GM18858 (cell line): ENCODE results near the gene RELT.

Source experiments
- ATAC-seq: cut with Tn5 transposase; IDR thresholded peaks from one replicate; pipeline ENCODE4 v1.9.1; 2021; ENCODE audit not compliant: unreplicated experiment

The RELT gene, protein sequence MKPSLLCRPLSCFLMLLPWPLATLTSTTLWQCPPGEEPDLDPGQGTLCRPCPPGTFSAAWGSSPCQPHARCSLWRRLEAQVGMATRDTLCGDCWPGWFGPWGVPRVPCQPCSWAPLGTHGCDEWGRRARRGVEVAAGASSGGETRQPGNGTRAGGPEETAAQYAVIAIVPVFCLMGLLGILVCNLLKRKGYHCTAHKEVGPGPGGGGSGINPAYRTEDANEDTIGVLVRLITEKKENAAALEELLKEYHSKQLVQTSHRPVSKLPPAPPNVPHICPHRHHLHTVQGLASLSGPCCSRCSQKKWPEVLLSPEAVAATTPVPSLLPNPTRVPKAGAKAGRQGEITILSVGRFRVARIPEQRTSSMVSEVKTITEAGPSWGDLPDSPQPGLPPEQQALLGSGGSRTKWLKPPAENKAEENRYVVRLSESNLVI

DNA sequence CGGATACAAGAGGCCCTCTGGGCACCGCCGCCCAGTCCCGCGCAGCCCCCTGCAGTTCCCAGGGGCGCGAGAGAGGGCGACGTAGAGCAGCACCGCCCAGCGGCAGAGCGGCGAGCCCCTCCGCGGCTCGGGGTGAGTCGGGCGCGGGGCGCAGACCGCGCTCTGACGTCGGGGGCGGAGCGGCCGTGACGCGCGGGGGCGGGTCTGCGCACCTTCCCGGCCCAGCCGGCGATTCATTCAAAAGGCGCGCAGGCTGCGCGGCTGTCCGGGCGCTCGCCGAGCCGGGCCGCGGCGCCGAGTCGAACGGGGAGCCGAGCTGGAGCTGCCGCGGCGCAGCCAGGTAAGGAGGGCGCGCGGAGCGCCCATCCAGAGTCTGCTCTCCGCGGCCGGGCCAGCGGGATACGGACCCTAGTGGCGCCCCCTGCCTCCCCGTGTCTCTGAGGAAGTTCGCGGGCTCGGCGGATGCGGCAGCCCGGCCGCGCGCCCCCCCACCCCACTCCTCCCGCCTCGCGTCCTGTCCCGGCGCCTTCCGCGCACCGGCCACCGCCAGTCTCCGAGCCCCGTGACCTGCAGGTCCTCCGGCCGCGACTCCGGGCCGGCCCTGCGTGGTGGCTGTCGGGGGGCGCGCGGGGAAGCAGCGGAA is at the start of gene RELT:
Gene RELT (plus strand): TSS at position 240 of the 643 bp plus-strand sequence. CDS start 12,738 bp downstream, outside the sequence.
- ATAC-seq, result peak; percentile 69

- ATAC-seq, result no peak
These were observed 49.0 kb upstream of the RELT start for GRCh38 chr11:73326929-73327811.

- no peak for ATAC-seq
These were observed 48.3 kb upstream of the RELT start for GRCh38 chr11:73327812-73328364.

DNA sequence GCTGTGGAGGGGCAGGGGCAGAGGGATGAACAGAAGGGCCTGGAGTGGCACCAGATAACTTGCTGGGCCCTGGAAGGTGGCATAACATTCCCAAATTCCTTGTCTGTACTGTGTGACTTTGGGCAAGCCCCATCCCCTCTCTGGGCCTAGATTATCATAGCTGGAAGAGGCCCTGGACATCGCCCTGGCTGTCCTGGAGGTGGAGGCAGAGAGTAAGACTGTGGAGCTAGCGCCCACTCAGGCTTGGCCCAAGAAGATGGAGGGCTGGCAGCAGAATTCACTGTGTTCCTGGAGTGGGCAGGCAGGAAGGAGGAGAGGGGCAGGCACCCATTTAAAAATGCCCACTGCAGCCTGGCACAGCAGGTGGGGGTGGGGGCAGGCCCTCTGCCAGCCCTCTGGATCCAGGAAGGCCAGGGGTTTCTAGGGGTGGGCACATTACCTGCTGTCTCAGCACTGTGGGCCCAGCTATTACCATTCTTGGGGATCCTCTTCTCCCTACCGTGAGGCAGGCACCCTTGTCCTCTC is 45.6 kb upstream of the RELT start:
- ATAC-seq, result no peak

DNA sequence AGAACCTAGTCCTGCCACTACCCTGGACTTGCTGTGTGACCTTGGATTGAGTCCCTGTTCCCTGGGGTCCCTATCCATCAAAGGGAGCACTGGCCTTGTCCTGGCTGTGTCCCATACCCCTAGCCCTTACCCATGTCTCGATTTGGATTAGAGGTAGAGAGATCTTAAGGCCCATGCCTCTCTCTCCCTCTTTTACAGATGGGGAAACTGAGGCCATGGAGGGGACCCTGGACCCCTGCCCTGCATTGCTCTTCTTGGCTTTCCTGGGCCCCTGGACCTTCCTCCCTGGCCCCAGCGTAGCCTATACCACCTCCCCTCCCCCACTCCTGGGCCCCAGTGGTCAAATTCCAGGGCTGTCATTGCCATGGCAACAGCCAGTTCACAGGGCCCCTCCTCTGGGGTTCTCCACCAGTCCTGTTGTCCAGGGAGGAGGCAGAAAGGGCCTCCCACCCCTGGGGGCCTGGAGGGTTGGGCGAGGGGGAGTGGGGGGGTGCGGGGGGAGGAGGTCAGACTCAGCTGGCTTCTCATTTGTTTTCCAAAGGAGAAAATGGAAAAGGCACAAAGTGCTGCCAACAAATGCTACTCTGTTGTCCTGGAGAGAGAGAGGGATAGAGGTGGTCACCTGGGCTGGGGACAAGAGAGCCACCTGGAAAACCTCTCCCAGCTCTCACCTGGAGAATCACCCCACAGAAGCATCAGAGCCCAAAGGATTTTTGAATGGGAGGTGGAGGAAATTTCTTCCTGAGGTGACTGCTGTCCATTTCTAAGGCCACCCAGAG is 44.9 kb upstream of the RELT start:
- ATAC-seq, result no peak

- no peak for ATAC-seq
These were observed 43.0 kb upstream of the RELT start for GRCh38 chr11:73333173-73333572.

DNA sequence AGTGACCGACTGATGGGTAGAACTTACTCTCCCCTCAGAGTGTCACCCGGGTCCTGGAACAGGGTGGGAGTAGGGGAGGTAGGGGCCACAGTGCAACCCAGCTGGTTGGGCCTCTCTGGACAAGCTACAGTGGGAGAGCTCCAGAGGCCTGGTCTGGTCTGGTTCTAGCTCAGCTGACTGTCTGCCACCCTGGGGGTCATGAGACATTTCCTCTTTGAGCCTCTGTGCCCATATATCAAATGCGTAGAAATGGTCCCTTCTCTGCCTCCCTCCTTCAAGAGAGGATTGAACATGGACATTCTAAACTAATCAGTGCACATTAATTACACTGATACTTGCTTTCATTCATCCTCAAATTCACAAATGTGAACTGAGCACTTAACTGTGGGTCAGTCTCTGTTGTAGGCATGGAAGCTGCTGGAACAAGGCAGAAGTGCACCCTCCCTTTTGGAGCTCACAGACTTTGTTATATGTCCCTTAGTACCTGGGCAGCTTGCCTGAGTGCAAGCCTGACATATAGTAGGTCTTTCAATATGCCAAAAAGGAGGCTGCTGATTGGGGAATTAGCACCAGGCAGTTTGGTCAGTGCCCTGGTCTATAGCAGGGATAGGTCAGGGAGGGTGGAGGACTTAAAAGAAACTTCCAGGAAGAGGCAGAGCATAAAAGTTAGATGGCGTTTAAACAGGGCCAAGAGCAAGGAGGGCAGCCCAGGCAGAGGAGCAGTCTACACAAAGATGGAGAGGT is 42.4 kb upstream of the RELT start:
- ATAC-seq, result no peak

DNA sequence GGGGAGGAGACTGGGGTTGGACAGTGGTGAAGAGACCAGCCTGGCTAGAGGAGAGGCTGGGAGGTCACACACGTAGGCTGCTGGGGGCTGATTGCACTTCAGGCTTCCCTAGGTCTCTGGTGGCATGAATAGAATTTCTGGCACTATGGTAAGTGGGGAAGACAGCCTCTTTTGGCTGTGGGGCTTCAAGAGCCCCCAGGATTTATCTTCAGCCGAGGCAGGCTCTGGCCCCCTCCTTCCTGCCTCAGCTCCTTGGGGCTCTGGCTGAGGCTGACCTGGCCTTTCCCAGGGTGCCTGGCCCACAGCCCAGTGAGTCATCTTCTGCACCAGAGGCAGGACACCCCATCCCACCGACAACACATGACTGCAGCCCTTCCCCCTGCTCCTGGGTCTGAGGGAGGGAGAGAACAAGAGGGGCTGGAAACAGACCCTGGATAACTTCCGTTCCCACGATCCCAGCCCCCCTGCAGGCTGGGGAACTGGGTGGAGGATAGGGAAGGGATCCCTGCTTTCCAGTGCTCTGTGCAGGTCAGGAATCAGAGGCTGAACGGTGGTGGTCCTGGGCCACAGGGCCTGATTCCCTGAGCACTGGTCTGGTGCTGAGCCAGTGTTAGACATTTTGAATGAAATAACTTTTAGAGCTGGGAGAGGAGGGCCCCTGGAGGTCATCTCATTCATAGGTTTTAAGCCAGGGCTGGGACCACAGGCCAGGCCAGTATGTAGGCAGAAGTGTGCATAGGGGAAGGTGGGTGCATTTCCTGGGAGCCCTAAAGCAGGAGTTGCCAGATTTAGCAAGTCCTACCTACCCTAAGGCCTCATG is 41.6 kb upstream of the RELT start:
- no peak for ATAC-seq

GRCh38 chr11:73335204-73335923 is 40.8 kb upstream of the RELT start:
- ATAC-seq, result no peak

- no peak for ATAC-seq
These were observed 38.4 kb upstream of the RELT start for GRCh38 chr11:73337846-73338245.

GRCh38 chr11:73338279-73338678 is 37.9 kb upstream of the RELT start:
- ATAC-seq, result no peak

GRCh38 chr11:73340164-73340563 is 36.0 kb upstream of the RELT start:
- no peak for ATAC-seq

DNA sequence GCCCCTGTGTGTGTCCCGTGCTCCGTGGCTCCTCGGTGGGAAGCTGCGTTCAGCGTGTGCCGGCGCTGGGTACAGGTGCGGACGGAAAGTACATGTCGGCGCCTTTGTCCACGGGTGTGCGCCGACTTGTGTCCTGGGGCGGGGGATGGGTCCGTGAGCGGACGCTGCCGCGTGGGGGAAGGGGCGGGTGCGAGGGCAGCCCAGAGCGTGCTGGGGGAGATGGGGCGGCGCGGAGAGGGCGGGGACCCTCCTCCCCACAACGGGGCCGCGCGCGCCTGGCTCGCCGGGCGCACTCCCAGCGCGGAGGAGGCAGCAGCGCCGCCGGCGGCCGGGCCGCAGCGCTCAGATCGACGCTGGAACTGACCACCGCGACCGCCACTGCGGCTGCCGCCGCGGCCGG is 33.6 kb upstream of the RELT start:
- no peak for ATAC-seq

GRCh38 chr11:73343076-73343873 is 32.9 kb upstream of the RELT start:
- ATAC-seq, result no peak

DNA sequence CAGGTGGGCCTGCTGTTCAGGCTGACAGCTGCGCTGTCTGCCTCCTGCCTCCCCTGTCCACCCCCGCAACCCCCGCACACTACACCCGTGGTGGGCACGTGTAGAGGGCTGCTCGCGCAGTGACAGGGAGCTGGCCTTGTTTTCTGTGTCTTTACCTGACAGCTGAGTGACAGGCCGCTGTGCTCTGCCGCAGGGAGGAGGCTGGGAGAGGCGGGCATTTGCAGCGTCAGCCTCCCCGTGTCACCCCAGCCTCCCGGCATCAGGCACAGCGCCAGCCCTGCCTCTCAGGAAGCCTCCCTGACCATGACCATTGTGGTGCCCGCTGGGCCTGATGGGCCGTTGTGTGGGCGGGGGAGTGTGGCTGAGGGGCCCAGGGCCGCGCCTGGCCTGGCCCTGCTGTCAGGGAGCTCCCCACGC is 32.0 kb upstream of the RELT start:
- no peak for ATAC-seq

GRCh38 chr11:73345481-73346160 is 30.6 kb upstream of the RELT start:
- ATAC-seq, result no peak
